HG03439 (cell line): ENCODE measurements around the gene ALDOC.
A peak's percentile ranks its signal among the peaks of the same experiment; 100 is the strongest.
"Not testable (repeated sequence)": the region's sequence is repeated elsewhere in the genome, so short reads cannot be mapped to it uniquely, and the experiment has no call there.

Experiments
- ATAC-seq: cut with Tn5 transposase; IDR thresholded peaks from one replicate; pipeline ENCODE4 v1.9.1; 2021; ENCODE audit warnings: mild to moderate bottlenecking, moderate library complexity; ENCODE audit not compliant: unreplicated experiment

Gene ALDOC

GRCh38 chr17:28584434-28584833, 7.7 kb upstream of the ALDOC start:
- ATAC-seq: no peak

- no peak for ATAC-seq
Observed at GRCh38 chr17:28582513-28582912, 5.8 kb upstream of the ALDOC start.

GRCh38 chr17:28580959-28581358, 4.3 kb upstream of the ALDOC start:
- no peak for ATAC-seq

GRCh38 chr17:28579526-28579925, 2.8 kb upstream of the ALDOC start:
- no peak for ATAC-seq

GRCh38 chr17:28578246-28579195, 1.8 kb upstream of the ALDOC start:
- no peak for ATAC-seq

- ATAC-seq: no peak
Observed at GRCh38 chr17:28577466-28577824, 750 bp upstream of the ALDOC start.

- ATAC-seq: not testable (repeated sequence)
Observed at GRCh38 chr17:28576016-28576415, 679 bp downstream of the ALDOC start.

- no peak for ATAC-seq
Observed at GRCh38 chr17:28575126-28575795, 1.4 kb downstream of the ALDOC start.

- ATAC-seq: no peak
Observed at GRCh38 chr17:28574526-28574925, 2.2 kb downstream of the ALDOC start.

GRCh38 chr17:28573966-28574480, 2.7 kb downstream of the ALDOC start:
- ATAC-seq: no peak

GRCh38 chr17:28573521-28573920, 3.2 kb downstream of the ALDOC start:
- no peak for ATAC-seq

- no peak for ATAC-seq
Observed at GRCh38 chr17:28573040-28573380, 3.7 kb downstream of the ALDOC start.

GRCh38 chr17:28572259-28573039, 4.2 kb downstream of the ALDOC start:
- ATAC-seq: no peak

GRCh38 chr17:28571361-28572122, 5.2 kb downstream of the ALDOC start, which contains the start of gene PIGS:
PIGS (minus strand) TSS chr17:28571524; CDS start chr17:28571496, 28 bp downstream.
- ATAC-seq: peak; percentile 70

- ATAC-seq: peak; percentile 30
Observed at GRCh38 chr17:28570716-28571360, 5.9 kb downstream of the ALDOC start.

GRCh38 chr17:28569446-28569845, 7.2 kb downstream of the ALDOC start:
- ATAC-seq: no peak

GRCh38 chr17:28567604-28568003, 9.1 kb downstream of the ALDOC start:
- ATAC-seq: no peak

- no peak for ATAC-seq
Observed at GRCh38 chr17:28563475-28563874, 13.2 kb downstream of the ALDOC start.

- ATAC-seq: no peak
Observed at GRCh38 chr17:28555022-28555421, 21.7 kb downstream of the ALDOC start.

- no peak for ATAC-seq
Observed at GRCh38 chr17:28554565-28554964, 22.1 kb downstream of the ALDOC start.
